Tibial artery (tissue), 4 donors: ENCODE measurements around the gene ERC2.

Source experiments
- DNase-seq, 2 donors: peaks; one replicate each; pipeline ENCODE4 v3.0.0-alpha.2; 2019
- H3K27ac ChIP-seq, 2 donors: fragments of 200-600 bp; sonication (generic) in 1 of 2; 1 replicate in 1 of 2; 2 replicates in 1 of 2; pipeline ENCODE4 v1.5.1; 2018 to 2019; ENCODE audit warnings: mild to moderate bottlenecking in 1 of 2
- H3K27me3 ChIP-seq, 2 donors: fragments of 200-600 bp; sonication (generic) in 1 of 2; one replicate each; pipeline versions ENCODE4 v1.5.1 to v1.6.0; 2016 to 2019
- H3K36me3 ChIP-seq, 3 donors: fragments of 200-600 bp; sonication (generic) in 2 of 3; one replicate each; pipeline ENCODE4 v1.5.1; 2016 to 2019; ENCODE audit warnings: mild to moderate bottlenecking in 2 of 3
- H3K4me1 ChIP-seq, 4 donors: fragments of 200-600 bp; sonication (generic) in 2 of 4; 1 replicate in 3 of 4; 2 replicates in 1 of 4; pipeline ENCODE4 v1.5.1; 2016 to 2019
- H3K4me3 ChIP-seq, 2 donors: fragments of 200-600 bp; sonication (generic) in 1 of 2; 1 replicate in 1 of 2; 2 replicates in 1 of 2; pipeline ENCODE4 v1.5.1; 2018 to 2019; ENCODE audit warnings: mild to moderate bottlenecking in 2 of 2
- H3K9me3 ChIP-seq, 3 donors: fragments of 200-600 bp; sonication (generic) in 1 of 3; one replicate each; pipeline ENCODE4 v1.5.1; 2016 to 2019
- intact Hi-C: fragments of 100-400 bp; cut with DNase I; formaldehyde crosslinking; loops from one replicate; pipeline ENCODE4 v1.15.0; 2023; ENCODE audit warnings: low total_unique reads
- TF ChIP-seq, protein P1 (sequence below), 2 experiments: fragments of 200-600 bp in 1 of 2; fragments of 450-650 bp in 1 of 2; IDR thresholded peaks; one replicate each; pipeline ENCODE4 v1.5.1; 2017 to 2019; ENCODE audit warnings: antibody characterized with exemption in 2 of 2, mild to moderate bottlenecking in 1 of 2, moderate library complexity in 1 of 2

The ERC2 gene

DNA sequence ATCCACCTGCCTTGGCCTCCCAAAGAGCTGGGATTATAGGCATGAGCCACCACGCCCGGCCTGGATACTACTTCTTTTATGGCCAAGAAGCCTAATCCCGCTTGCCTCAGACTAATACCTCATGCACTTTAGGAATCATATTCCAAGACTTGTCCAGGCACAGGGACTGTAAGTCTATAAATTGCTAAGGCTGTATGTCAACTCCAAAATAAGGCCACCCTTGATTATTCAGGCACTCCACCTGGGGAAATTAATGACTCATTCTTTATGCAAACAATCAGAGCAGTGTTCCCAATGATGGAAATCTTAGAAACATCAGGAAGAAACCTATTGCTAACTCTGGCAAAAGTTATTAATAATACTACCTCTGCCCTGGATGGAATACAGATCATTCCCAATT lies 98.4 kb downstream of the ERC2 start:
- intact Hi-C loops: no loop called here
- Histone ChIP-seq H3K36me3 (no peaks in the 10 kb centered on the region), H3K27ac (no peak overlapping the region), H3K4me1 (no peaks in the 10 kb centered on the region), H3K27me3 (no peaks in the 10 kb centered on the region), H3K4me3 (no peak overlapping the region), H3K9me3 (no peaks in the 10 kb centered on the region)
- DNase-seq: no peak
- TF ChIP-seq, protein P1, sequence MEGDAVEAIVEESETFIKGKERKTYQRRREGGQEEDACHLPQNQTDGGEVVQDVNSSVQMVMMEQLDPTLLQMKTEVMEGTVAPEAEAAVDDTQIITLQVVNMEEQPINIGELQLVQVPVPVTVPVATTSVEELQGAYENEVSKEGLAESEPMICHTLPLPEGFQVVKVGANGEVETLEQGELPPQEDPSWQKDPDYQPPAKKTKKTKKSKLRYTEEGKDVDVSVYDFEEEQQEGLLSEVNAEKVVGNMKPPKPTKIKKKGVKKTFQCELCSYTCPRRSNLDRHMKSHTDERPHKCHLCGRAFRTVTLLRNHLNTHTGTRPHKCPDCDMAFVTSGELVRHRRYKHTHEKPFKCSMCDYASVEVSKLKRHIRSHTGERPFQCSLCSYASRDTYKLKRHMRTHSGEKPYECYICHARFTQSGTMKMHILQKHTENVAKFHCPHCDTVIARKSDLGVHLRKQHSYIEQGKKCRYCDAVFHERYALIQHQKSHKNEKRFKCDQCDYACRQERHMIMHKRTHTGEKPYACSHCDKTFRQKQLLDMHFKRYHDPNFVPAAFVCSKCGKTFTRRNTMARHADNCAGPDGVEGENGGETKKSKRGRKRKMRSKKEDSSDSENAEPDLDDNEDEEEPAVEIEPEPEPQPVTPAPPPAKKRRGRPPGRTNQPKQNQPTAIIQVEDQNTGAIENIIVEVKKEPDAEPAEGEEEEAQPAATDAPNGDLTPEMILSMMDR (IDR thresholded peaks at IDR 0.05): no peak

DNA sequence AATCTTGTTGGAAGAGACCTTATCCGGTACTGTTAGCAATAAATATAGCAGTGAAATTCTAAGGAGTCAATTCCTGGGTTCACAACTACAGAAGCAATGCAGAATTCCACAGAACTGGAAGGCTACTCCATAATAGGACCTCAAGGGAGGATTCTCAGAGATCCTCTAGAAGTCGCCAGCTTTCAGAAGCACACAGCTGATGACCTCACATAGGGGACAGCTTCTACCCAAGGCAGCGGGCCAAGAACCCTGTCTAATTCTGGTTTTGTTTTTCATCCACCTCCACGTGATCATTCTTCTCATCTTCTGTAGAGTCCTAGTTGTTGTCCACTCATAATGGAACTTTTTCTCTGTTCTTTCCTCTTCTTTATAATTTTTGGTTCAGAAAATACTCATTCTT lies 99.4 kb downstream of the ERC2 start:
- Histone ChIP-seq H3K9me3 (no peaks in the 10 kb centered on the region), H3K4me1 (no peaks in the 10 kb centered on the region), H3K27me3 (no peaks in the 10 kb centered on the region), H3K27ac (no peak overlapping the region), H3K4me3 (no peak overlapping the region), H3K36me3 (no peaks in the 10 kb centered on the region)
- no peak for DNase-seq
- TF ChIP-seq, protein P1 (IDR thresholded peaks at IDR 0.05): no peak
- intact Hi-C loops: no loop called here

DNA sequence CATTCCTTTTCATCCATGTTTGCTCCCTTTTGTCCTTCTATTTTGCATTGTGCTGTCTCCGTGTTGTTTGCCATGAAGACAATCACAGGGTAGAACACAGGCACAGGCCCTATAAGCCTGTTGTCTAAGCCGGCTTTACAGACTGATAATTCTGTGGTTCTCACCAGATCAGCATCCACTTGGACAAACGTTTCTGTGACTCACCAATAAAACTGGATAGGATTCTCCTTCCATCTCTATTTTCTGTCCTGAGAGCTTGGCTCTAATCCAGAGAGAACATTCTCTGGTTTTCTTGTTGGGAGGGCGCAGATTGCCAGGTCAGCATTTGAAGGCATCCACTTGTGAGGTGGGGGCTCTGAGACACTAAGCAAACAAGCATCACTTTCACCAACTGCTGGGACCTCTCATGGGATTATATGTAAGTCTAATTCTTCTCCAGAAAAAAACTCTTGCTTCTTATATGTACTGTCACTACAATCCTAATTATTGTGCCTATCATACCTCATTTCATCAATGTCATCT lies 101.6 kb downstream of the ERC2 start:
- Histone ChIP-seq H3K4me3 (no peak overlapping the region), H3K4me1 (no peaks in the 10 kb centered on the region), H3K9me3 (no peaks in the 10 kb centered on the region), H3K27me3 (no peaks in the 10 kb centered on the region), H3K36me3 (no peaks in the 10 kb centered on the region), H3K27ac (no peak overlapping the region)
- TF ChIP-seq, protein P1 (IDR thresholded peaks at IDR 0.05): no peak
- intact Hi-C loops: no loop called here
- no peak for DNase-seq

DNA sequence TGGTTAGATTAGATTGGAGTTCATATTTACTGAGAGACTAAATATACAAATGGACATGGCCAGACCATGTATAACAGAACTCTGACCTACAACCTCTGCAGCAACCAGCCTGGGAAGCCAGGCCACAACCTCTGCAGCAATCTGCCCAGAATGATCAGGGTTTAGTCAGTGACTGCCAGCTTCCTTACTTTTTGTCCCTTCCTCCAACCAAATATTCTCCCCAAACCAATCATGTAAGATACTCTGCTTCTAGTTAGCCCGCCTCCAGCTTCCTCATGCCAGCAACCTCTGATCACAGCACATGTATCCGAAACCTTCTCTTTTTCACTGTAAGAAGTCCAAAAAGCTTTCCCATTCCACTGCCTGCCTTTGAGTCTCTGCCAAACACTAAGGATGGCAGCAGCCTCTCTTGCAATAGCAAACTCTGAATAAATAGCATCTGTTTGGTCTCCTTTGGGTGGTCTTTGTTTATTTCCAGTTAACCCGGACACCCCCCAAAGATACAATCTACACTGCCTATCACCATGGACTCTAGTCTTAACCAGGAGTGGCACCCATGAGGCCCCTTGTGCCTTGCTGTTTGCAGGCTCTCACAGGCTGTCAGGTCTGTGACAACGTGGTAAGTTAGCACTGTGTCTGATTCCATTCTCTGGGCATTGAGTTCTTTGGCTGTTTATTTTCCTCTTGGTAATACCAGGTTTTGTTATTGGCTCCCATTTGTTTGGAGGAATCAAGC lies 102.2 kb downstream of the ERC2 start:
- H3K9me3 ChIP-seq: no peaks in the 10 kb centered on the region
- H3K36me3 ChIP-seq: no peaks in the 10 kb centered on the region
- H3K4me1 ChIP-seq: no peaks in the 10 kb centered on the region
- H3K27me3 ChIP-seq: no peaks in the 10 kb centered on the region
- H3K4me3 ChIP-seq: no peak overlapping the region
- TF ChIP-seq, protein P1 (IDR thresholded peaks at IDR 0.05): no peak
- intact Hi-C loops: no loop called here
- no peak for DNase-seq
- H3K27ac ChIP-seq: no peak overlapping the region

DNA sequence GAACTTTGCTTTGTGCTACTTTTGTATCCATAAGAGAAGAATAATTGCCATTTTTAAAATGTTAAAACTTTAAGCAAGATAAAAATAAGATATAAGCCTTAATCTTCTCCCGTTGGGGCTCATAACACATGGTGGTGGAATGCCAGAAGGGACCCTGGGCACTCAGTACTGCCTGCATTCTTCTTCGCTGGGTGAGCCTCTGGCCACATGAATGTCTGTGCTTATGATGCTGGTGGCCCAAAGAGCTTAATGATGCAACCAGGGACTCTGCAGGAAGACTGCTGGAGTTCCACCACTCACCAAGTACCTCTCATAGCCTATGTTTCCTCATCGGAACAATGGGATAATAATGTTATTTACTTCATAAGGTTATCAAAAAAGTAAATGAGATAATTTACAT lies 103.6 kb downstream of the ERC2 start:
- H3K9me3 ChIP-seq: no peaks in the 10 kb centered on the region
- TF ChIP-seq, protein P1 (IDR thresholded peaks at IDR 0.05): no peak
- intact Hi-C loops: no loop called here
- DNase-seq: no peak
- no peaks in the 10 kb centered on the region for H3K4me1 ChIP-seq
- no peaks in the 10 kb centered on the region for H3K27me3 ChIP-seq
- no peak overlapping the region for H3K27ac ChIP-seq
- no peaks in the 10 kb centered on the region for H3K36me3 ChIP-seq
- no peak overlapping the region for H3K4me3 ChIP-seq
